Measurements from ENCODE around the gene EPB41L1.

The EPB41L1 gene

GRCh38 chr20:36150489-36150846 is 4.1 kb upstream of the EPB41L1 start:
- no peak overlapping the region for H3K4me3 ChIP-seq (ENCODE audit: low read depth, low read length)
- DNase-seq (ENCODE audit: low read depth) = no peak

GRCh38 chr20:36150847-36151539 is 3.5 kb upstream of the EPB41L1 start:
- no peak overlapping the region for H3K4me3 ChIP-seq (ENCODE audit: low read depth, low read length)
- no peak for DNase-seq (ENCODE audit: low read depth)

GRCh38 chr20:36152261-36152660 is 2.3 kb upstream of the EPB41L1 start:
- DNase-seq (ENCODE audit: low read depth) = no peak
- H3K4me3 ChIP-seq (ENCODE audit: low read depth, low read length) = no peak overlapping the region

GRCh38 chr20:36153204-36153603 is 1.3 kb upstream of the EPB41L1 start:
- H3K4me3 ChIP-seq (ENCODE audit: low read depth, low read length) = no peak overlapping the region
- no peak for DNase-seq (ENCODE audit: low read depth)

- peak overlapping the region; percentile 86 for H3K4me3 ChIP-seq (ENCODE audit: low read depth, low read length)
- DNase-seq (ENCODE audit: low read depth) = no peak
These were observed 522 bp upstream of the EPB41L1 start for GRCh38 chr20:36153736-36154699.

GRCh38 chr20:36155629-36155971 is 1.1 kb downstream of the EPB41L1 start:
- DNase-seq (ENCODE audit: low read depth) = no peak
- peak overlapping the region; percentile 86 for H3K4me3 ChIP-seq (ENCODE audit: low read depth, low read length)

GRCh38 chr20:36155991-36156390 is 1.5 kb downstream of the EPB41L1 start:
- no peak for DNase-seq (ENCODE audit: low read depth)
- no peak overlapping the region for H3K4me3 ChIP-seq (ENCODE audit: low read depth, low read length)

- no peak overlapping the region for H3K4me3 ChIP-seq (ENCODE audit: low read depth, low read length)
- DNase-seq (ENCODE audit: low read depth) = no peak
These were observed 3.1 kb downstream of the EPB41L1 start for GRCh38 chr20:36157610-36158009.

GRCh38 chr20:36158160-36158741 is 3.7 kb downstream of the EPB41L1 start:
- H3K4me3 ChIP-seq (ENCODE audit: low read depth, low read length) = no peak overlapping the region
- no peak for DNase-seq (ENCODE audit: low read depth)

GRCh38 chr20:36159833-36160232 is 5.3 kb downstream of the EPB41L1 start:
- H3K4me3 ChIP-seq (ENCODE audit: low read depth, low read length) = no peak overlapping the region
- DNase-seq (ENCODE audit: low read depth) = no peak

GRCh38 chr20:36162272-36162966 is 7.9 kb downstream of the EPB41L1 start:
- H3K4me3 ChIP-seq (ENCODE audit: low read depth, low read length) = no peak overlapping the region
- DNase-seq (ENCODE audit: low read depth) = no peak

- no peak for DNase-seq (ENCODE audit: low read depth)
These were observed 13.5 kb downstream of the EPB41L1 start for GRCh38 chr20:36167902-36168503.

GRCh38 chr20:36170542-36171215 is 16.1 kb downstream of the EPB41L1 start:
- H3K4me3 ChIP-seq (ENCODE audit: low read depth, low read length) = no peak overlapping the region
- DNase-seq (ENCODE audit: low read depth) = no peak

More at GRCh38 chr20:36167902-36168503, 13.5 kb downstream of the EPB41L1 start:
- no peak overlapping the region for H3K4me3 ChIP-seq (ENCODE audit: low read depth, low read length)

GRCh38 chr20:36173451-36173933 is 19.0 kb downstream of the EPB41L1 start:
- H3K4me3 ChIP-seq (ENCODE audit: low read depth, low read length) = no peak overlapping the region
- DNase-seq (ENCODE audit: low read depth) = no peak

GRCh38 chr20:36175016-36175415 is 20.5 kb downstream of the EPB41L1 start:
- no peak for DNase-seq (ENCODE audit: low read depth)
- H3K4me3 ChIP-seq (ENCODE audit: low read depth, low read length) = no peak overlapping the region

- DNase-seq (ENCODE audit: low read depth) = no peak
- no peak overlapping the region for H3K4me3 ChIP-seq (ENCODE audit: low read depth, low read length)
These were observed 21.0 kb downstream of the EPB41L1 start for GRCh38 chr20:36175475-36175995.

- DNase-seq (ENCODE audit: low read depth) = no peak
These were observed 23.2 kb downstream of the EPB41L1 start for GRCh38 chr20:36177716-36178115.

GRCh38 chr20:36179170-36179945 is 24.8 kb downstream of the EPB41L1 start:
- no peak for DNase-seq (ENCODE audit: low read depth)
- no peak overlapping the region for H3K4me3 ChIP-seq (ENCODE audit: low read depth, low read length)

More at GRCh38 chr20:36177716-36178115, 23.2 kb downstream of the EPB41L1 start:
- no peak overlapping the region for H3K4me3 ChIP-seq (ENCODE audit: low read depth, low read length)

Measured in skeletal muscle cell (primary cell).